Activated CD4-positive, alpha-beta memory T cell treated with anti-CD3 and anti-CD28 coated beads, Interleukin-2, amount 10 ng/mL, durations not matched to agents 7 days and 5 days (primary cell): Measurements from ENCODE around the gene GMFB. TPM values are rescaled to one million over a fixed set of nuclear protein-coding genes. Genes with fewer than 3 reads are reported as not detected.

Experiments
- CTCF ChIA-PET: fragments of 350-600 bp; sonication (Branson Sonifier 250); formaldehyde crosslinking; loops from one replicate; lab custom pipeline; 2021; ENCODE audit warnings: antibody characterized with exemption, inconsistent platforms; lab: Charles Lee
- POLR2A ChIA-PET: fragments of 350-600 bp; sonication (Branson Sonifier 250); formaldehyde crosslinking; loops from one replicate; lab custom pipeline; 2021; ENCODE audit warnings: antibody characterized with exemption; lab: Charles Lee
- DNase-seq: peaks from one replicate; pipeline ENCODE4 v3.0.0-alpha.2; 2020
- H3K27ac Mint-ChIP-seq: one replicate; pipeline ENCODE4 v1.8.0; 2021; ENCODE audit warnings: mild to moderate bottlenecking, mixed read lengths
- H3K27me3 Mint-ChIP-seq: one replicate; pipeline ENCODE4 v1.8.0; 2021; ENCODE audit warnings: mixed read lengths
- H3K36me3 Mint-ChIP-seq: one replicate; pipeline ENCODE4 v1.8.0; 2021; ENCODE audit warnings: low read depth, mixed read lengths
- H3K4me1 Mint-ChIP-seq: one replicate; pipeline ENCODE4 v1.8.0; 2021; ENCODE audit warnings: mixed read lengths
- H3K4me3 Mint-ChIP-seq: one replicate; pipeline ENCODE4 v1.8.0; 2021; ENCODE audit warnings: mild to moderate bottlenecking, mixed read lengths
- H3K9me3 Mint-ChIP-seq: one replicate; pipeline ENCODE4 v1.8.0; 2021; ENCODE audit warnings: mixed read lengths
- total RNA-seq, 2 experiments: library from RNA; stranded (reverse); gene quantifications; one replicate each; pipeline ENCODE4 v1.2.3, GENCODE V29; 2021

Gene GMFB
- total RNA-seq, 2 experiments from 2014 or later = 35.1 to 37.1 TPM

DNA sequence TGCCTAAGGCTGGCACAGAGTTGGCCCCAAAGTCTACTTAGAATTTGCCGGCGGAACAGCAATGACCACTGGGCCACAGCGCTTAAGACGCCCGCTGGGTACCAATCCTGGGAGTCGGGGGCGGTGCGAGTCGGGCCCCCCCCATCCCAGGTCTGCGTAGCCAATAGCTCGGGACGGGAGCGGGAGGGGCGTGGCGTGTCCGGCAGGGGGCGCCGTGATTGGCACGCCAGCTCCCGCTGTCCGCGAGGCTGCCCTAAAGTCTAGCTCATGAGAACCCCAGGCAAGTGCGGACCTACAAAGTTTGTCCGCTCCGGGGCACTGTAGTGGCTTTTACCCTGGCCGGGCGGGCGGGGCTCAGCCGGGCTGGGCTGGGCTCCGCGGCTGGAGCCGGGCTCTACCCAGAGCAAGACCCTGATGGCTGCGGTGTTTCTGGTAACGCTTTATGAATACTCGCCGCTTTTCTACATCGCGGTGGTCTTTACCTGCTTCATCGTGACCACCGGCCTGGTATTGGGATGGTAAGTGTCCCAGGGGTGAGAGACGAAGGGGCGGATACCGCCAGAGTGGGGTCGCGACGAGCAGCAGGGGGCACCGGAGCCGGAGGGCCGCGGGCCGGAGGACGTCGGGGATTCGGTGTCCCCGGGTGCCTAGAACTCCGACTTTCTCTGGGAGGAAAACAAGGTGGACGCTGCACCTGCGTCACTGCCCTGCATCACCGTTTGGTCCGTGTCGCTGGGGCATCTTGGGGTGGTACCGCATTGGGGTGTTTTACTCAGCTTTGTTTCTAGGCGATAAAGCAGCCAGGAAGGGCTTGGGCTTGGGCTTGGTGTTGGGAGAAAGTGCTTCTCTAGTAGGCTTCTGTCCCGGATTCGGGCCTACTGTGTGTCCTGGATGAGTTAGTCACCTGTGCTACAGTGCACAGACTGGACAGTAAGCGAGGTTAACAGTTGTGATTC, 21.0 kb upstream of the GMFB start, which contains the start of gene CGRRF1:
CGRRF1 (plus strand) TSS at position 361 of the 956 bp plus-strand sequence; CDS start at position 415, 54 bp downstream.
- peaks cover 13% of the 10 kb centered on the region for H3K36me3 Mint-ChIP-seq

GRCh38 chr14:54503486-54503885, 14.7 kb upstream of the GMFB start:
- peaks cover 22% of the 10 kb centered on the region for H3K27me3 Mint-ChIP-seq
- no peaks in the 10 kb centered on the region for H3K9me3 Mint-ChIP-seq
- POLR2A ChIA-PET = interaction anchor here (2.3 kb wide), 1 partner anchor 14 kb away, joined by 11 read pairs; the partner anchor contains the start of gene GMFB
- no peak overlapping the region for H3K27ac Mint-ChIP-seq
- DNase-seq = no peak
- H3K4me3 Mint-ChIP-seq = no peak overlapping the region
- peaks cover 3% of the 10 kb centered on the region for H3K4me1 Mint-ChIP-seq
- CTCF ChIA-PET = interaction anchor here (0.7 to 1.9 kb wide), 4 partner anchors 9 to 136 kb away, joined by 3 to 4 read pairs (median 4); no protein-coding TSS in a partner anchor
- H3K36me3 Mint-ChIP-seq = no peaks in the 10 kb centered on the region

More for the DNA sequence above, 21.0 kb upstream of the GMFB start, which contains the start of gene CGRRF1:
- ChIA-PET POLR2A (interaction anchor here (1.0 to 4.6 kb wide), 4 partner anchors 21 to 263 kb away, joined by 3 to 31 read pairs (median 4); partner anchors contain the start of genes CDKN3 and GMFB), CTCF (interaction anchor here (0.7 to 2.9 kb wide), 13 partner anchors 8 to 268 kb away, joined by 3 to 35 read pairs (median 5); partner anchors contain the start of genes CDKN3 and GMFB)
- H3K27me3 Mint-ChIP-seq = peaks cover 1% of the 10 kb centered on the region
- DNase-seq = peak; percentile 97
- H3K9me3 Mint-ChIP-seq = no peaks in the 10 kb centered on the region
- H3K27ac Mint-ChIP-seq = peak within 1 kb of the TSS; percentile 74
- H3K4me3 Mint-ChIP-seq = peak within 1 kb of the TSS; percentile 93
- H3K4me1 Mint-ChIP-seq = peaks cover 30% of the 10 kb centered on the region

DNA sequence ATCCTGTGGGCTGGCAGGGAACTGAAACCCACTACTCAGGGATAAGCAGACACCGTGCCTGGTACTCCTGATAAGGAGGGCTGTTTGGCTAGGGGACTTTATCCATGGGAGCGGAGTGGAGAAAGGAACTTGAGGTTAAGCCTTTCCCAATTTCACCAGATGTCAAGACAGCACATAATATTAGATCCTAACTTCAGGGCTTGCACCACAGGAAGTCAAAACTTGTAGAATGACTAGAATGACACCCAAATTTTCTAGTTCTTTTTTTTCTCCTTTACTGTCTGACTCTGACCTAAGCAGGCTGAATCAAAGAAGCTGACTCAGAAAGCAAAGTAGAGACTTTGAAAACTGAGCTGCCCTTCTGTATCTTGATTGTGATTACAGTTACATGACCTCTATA, 13.8 kb upstream of the GMFB start:
- POLR2A ChIA-PET = interaction anchor here (2.3 kb wide), 1 partner anchor 13 kb away, joined by 11 read pairs; the partner anchor contains the start of gene GMFB
- CTCF ChIA-PET = interaction anchor here (1.9 kb wide), 1 partner anchor 13 kb away, joined by 4 read pairs; no protein-coding TSS in a partner anchor
- no peak for DNase-seq
- Mint-ChIP-seq H3K27ac (no peak overlapping the region), H3K27me3 (peaks cover 27% of the 10 kb centered on the region), H3K36me3 (no peaks in the 10 kb centered on the region), H3K9me3 (no peaks in the 10 kb centered on the region), H3K4me3 (no peak overlapping the region), H3K4me1 (peaks cover 3% of the 10 kb centered on the region)

- Mint-ChIP-seq H3K36me3 (no peaks in the 10 kb centered on the region), H3K27me3 (peaks cover 26% of the 10 kb centered on the region), H3K9me3 (no peaks in the 10 kb centered on the region), H3K4me3 (no peak overlapping the region), H3K4me1 (peaks cover 3% of the 10 kb centered on the region), H3K27ac (no peak overlapping the region)
- DNase-seq = no peak
- POLR2A ChIA-PET = interaction anchor here (2.3 kb wide), 1 partner anchor 12 kb away, joined by 11 read pairs; the partner anchor contains the start of gene GMFB
- CTCF ChIA-PET = interaction anchor here (0.9 kb wide), 1 partner anchor 8 kb away, joined by 3 read pairs; the partner anchor contains the start of gene CGRRF1
These were observed 12.7 kb upstream of the GMFB start for GRCh38 chr14:54501480-54501879.

- no peak overlapping the region for H3K27ac Mint-ChIP-seq
- H3K4me3 Mint-ChIP-seq = no peak overlapping the region
- H3K36me3 Mint-ChIP-seq = no peaks in the 10 kb centered on the region
- no peak for DNase-seq
- POLR2A ChIA-PET = no interaction called here
- CTCF ChIA-PET = no interaction called here
- peaks cover 28% of the 10 kb centered on the region for H3K27me3 Mint-ChIP-seq
- H3K4me1 Mint-ChIP-seq = peaks cover 3% of the 10 kb centered on the region
- H3K9me3 Mint-ChIP-seq = no peaks in the 10 kb centered on the region
These were observed 12.0 kb upstream of the GMFB start for GRCh38 chr14:54500744-54501143.

DNA sequence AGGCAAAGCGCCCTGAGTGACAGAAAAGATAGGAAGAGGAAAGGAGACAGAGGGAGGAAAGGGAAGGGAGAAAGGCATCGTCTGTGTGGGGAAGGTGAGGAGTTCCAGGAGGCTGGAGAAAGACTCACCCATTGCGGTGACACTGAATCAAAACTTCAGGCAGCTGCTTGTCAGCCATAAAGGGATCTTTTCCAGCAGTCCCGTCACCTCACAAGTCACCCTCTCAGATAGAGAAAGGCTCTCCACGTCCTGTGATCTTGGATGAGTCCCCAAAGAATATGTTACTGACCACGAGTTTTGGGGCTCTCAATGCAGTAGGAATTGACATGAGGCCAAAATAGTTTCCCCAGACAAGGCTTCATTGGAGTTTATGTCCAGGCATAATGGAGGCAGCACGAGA, 9.8 kb upstream of the GMFB start:
- CTCF ChIA-PET = no interaction called here
- Mint-ChIP-seq H3K36me3 (no peaks in the 10 kb centered on the region), H3K27me3 (peaks cover 28% of the 10 kb centered on the region), H3K9me3 (no peaks in the 10 kb centered on the region), H3K4me3 (no peak overlapping the region), H3K4me1 (peaks cover 3% of the 10 kb centered on the region), H3K27ac (no peak overlapping the region)
- DNase-seq = no peak
- POLR2A ChIA-PET = no interaction called here

DNA sequence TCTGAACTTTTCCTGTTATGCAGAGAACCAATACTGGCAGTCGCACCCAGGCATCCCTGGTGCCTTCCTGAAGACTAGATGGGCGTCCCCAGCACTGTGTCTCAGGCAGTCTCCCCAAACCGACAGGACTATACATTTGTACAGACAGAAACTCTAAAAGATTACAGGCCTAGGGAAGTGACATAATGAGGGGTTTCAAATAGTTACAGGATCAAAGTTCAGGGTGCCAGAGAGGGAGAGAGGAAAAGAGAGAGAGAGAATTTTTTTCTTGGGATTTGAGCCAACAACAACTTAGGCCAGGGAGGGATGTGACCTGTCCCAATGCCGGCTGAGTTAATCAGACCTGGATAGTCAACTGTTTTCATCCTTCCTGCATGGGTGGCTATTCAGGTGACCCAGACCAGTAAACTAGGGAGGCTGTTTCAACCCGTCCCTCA, 9.3 kb upstream of the GMFB start:
- Mint-ChIP-seq H3K4me1 (peaks cover 3% of the 10 kb centered on the region), H3K9me3 (no peaks in the 10 kb centered on the region), H3K27me3 (peaks cover 28% of the 10 kb centered on the region), H3K4me3 (no peak overlapping the region), H3K36me3 (no peaks in the 10 kb centered on the region), H3K27ac (no peak overlapping the region)
- DNase-seq = no peak
- ChIA-PET POLR2A (no interaction called here), CTCF (no interaction called here)

DNA sequence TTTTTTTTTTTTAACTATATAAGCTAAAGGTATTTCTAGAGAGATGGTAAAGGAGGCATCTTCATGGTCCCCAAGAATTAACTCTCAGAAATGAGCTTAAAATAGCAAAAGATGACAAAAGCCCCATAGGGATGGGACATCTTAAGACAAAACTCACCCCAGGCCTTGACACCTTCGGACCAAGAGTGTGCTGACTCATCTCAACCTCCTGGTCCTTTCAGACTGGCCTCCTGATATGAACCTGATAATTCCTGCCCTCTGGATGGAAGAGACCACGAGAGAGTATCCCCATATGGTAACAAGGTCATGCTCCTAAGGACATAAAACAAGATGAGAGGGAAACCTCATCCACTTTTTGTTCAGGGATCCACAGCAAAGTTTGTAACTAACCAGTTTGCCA, 8.4 kb upstream of the GMFB start:
- Mint-ChIP-seq H3K27ac (no peak overlapping the region), H3K9me3 (no peaks in the 10 kb centered on the region), H3K36me3 (no peaks in the 10 kb centered on the region), H3K27me3 (peaks cover 22% of the 10 kb centered on the region), H3K4me3 (no peak overlapping the region), H3K4me1 (no peaks in the 10 kb centered on the region)
- POLR2A ChIA-PET = no interaction called here
- CTCF ChIA-PET = interaction anchor here (3.0 kb wide), 1 partner anchor 12 kb away, joined by 11 read pairs; the partner anchor contains the start of gene CGRRF1
- DNase-seq = no peak

GRCh38 chr14:54493293-54493692, 4.5 kb upstream of the GMFB start:
- peaks cover 17% of the 10 kb centered on the region for H3K4me1 Mint-ChIP-seq
- peaks cover 6% of the 10 kb centered on the region for H3K27me3 Mint-ChIP-seq
- no peaks in the 10 kb centered on the region for H3K36me3 Mint-ChIP-seq
- DNase-seq = no peak
- no peak overlapping the region for H3K4me3 Mint-ChIP-seq
- no peak overlapping the region for H3K27ac Mint-ChIP-seq
- no peaks in the 10 kb centered on the region for H3K9me3 Mint-ChIP-seq
- CTCF ChIA-PET = interaction anchor here (0.6 to 2.2 kb wide), 4 partner anchors 16 to 1640 kb away, joined by 3 to 8 read pairs (median 4); partner anchors contain the start of gene CGRRF1
- POLR2A ChIA-PET = interaction anchor here (0.6 to 0.7 kb wide), 2 partner anchors 117 to 522 kb away, joined by 3 read pairs; no protein-coding TSS in a partner anchor

DNA sequence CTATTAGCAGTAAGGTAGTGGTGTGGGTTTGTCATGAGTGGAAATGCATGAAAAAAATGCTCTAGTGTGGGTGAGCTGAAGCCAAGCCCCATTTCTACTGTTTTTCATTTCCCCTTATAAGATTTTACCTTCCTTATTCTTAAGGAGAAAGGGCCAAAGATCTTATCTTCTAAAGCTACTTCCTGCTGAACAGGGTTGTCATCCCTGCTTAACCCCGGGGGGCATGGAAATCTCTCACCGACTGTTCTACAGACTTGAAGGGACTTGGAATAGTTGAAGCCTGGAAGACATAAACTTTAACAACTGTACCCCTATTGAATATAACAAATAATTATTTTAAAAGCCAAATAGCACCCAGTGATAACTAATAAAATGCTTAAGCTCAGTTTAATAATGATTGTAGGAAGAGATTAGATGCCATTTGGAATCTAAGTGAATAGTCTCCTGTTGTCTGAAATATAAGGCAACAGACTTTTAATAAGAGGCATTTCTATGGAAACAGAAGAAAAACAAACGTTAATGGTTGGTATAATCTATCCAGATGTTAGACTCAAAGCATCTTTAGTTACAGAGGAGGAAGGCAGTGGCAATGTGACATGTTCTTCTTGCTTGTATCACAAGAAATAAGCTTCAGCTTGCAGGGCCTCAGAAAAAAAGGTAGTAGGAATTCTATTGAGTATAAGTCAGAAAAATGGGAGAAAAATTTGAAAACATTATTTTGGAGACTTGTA, 1.8 kb upstream of the GMFB start:
- H3K36me3 Mint-ChIP-seq = peaks cover 15% of the 10 kb centered on the region
- no peak overlapping the region for H3K27ac Mint-ChIP-seq
- ChIA-PET CTCF (interaction anchor here (5.5 kb wide), 1 partner anchor 19 kb away, joined by 35 read pairs; the partner anchor contains the start of gene CGRRF1), POLR2A (interaction anchor here (1.5 to 3.7 kb wide), 3 partner anchors 12 to 80 kb away, joined by 3 to 31 read pairs (median 11); partner anchors contain the start of gene CGRRF1)
- no peaks in the 10 kb centered on the region for H3K27me3 Mint-ChIP-seq
- no peaks in the 10 kb centered on the region for H3K9me3 Mint-ChIP-seq
- no peak overlapping the region for H3K4me3 Mint-ChIP-seq
- DNase-seq = no peak
- H3K4me1 Mint-ChIP-seq = peaks cover 41% of the 10 kb centered on the region

- no peaks in the 10 kb centered on the region for H3K9me3 Mint-ChIP-seq
- peaks cover 18% of the 10 kb centered on the region for H3K36me3 Mint-ChIP-seq
- POLR2A ChIA-PET = interaction anchor here (0.7 to 4.0 kb wide), 5 partner anchors 13 to 93 kb away, joined by 3 to 34 read pairs (median 11); partner anchors contain the start of genes CDKN3 and CGRRF1
- CTCF ChIA-PET = interaction anchor here (0.7 to 5.5 kb wide), 3 partner anchors 20 to 284 kb away, joined by 3 to 35 read pairs (median 4); partner anchors contain the start of gene CGRRF1
- peak overlapping the region; percentile 86 for H3K27ac Mint-ChIP-seq
- H3K4me3 Mint-ChIP-seq = peak overlapping the region; percentile 85
- no peak for DNase-seq
- no peaks in the 10 kb centered on the region for H3K27me3 Mint-ChIP-seq
- peaks cover 48% of the 10 kb centered on the region for H3K4me1 Mint-ChIP-seq
These were observed 1.1 kb upstream of the GMFB start for GRCh38 chr14:54489731-54490444.
